Measurements from ENCODE around the gene CLIP2.
"Not testable (repeated sequence)": the region's sequence is repeated elsewhere in the genome, so short reads cannot be mapped to it uniquely, and the experiment has no call there.

CLIP2 gene

GRCh38 chr7:74297516-74298233, 8.5 kb downstream of the CLIP2 start:
- DNase-seq (ENCODE audit: low read depth) = no peak

- DNase-seq (ENCODE audit: low read depth) = no peak
These were observed 10.2 kb downstream of the CLIP2 start for GRCh38 chr7:74299401-74299800.

- DNase-seq (ENCODE audit: low read depth) = no peak
These were observed 11.7 kb downstream of the CLIP2 start for GRCh38 chr7:74300926-74301325.

GRCh38 chr7:74302745-74303221, 13.6 kb downstream of the CLIP2 start:
- DNase-seq (ENCODE audit: low read depth) = no peak

GRCh38 chr7:74304550-74304949, 15.3 kb downstream of the CLIP2 start:
- DNase-seq (ENCODE audit: low read depth) = no peak

DNA sequence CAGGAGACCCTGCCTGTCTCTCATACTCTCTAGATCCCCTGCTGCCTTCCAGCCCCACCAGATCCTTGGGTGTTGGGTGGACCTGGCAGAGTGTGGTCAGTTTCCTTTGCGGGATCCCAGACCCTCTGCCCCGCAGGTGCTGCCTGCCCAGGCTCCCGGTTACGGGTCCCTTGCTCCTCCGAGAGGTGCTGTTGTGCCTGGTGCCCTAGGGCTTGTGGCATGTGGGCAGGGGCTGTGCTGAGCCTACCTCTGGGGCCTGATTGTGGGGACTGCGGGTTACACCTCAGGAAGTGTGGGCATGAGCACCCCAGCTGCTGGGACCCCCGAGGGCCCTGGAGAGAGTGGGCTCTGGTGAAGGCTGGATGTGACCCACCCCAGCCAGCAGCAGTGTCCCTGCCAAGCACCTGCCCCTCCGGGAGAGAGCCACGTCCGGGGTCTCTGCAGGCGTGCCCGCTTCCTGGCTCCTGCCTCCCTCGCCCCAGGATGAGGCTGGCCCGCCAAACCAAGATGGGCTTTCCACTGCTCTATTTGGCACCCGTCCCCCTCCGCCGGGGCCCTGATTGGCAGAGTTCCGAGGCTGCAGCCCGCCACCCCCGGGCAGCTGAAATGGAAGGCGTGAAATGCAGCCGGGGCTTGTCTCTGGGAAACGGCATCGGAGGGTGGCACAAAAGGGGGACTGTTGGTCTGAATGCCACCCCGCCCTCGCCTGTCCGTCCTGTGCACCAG, 17.0 kb downstream of the CLIP2 start:
- no peak for DNase-seq (ENCODE audit: low read depth)

DNA sequence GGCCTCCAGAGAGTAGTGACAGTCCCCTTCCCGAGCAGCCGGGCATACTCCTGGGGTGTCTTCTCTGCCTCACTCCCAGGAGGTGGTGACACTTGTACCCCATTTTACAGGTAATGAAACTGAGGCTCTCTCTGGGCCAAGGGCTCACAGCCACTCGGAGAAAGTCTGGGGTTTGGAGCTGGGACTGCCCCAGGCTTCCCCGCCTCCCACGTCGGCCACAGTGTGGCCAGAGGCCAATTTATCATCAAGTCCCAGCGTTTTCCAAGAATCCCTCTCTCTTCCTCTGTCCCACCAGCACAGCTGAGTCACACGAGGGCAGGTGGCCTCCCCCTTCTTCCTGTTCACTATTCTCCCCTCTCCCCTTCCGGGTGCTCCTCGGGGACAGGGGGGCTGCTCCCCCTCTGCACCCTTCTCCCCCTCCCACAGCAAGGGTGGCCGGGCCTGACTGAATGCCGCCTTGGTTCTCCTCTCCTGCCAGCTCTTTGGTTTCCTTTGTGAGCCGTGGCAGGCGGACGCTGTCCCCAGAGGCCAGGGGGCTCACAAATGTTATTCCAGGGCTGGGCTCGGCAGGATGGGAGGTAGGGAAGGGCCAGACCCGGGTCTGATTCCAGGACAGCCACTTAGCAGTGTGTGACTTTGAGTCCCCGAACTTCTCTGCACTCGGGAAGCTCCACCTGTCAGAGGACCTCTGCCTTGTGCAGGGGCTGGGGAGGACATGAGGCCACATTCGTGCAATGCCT, 17.7 kb downstream of the CLIP2 start:
- no peak for DNase-seq (ENCODE audit: low read depth)

GRCh38 chr7:74307738-74308505, 18.7 kb downstream of the CLIP2 start:
- no peak for DNase-seq (ENCODE audit: low read depth)

GRCh38 chr7:74309181-74309580, 20.0 kb downstream of the CLIP2 start:
- DNase-seq (ENCODE audit: low read depth) = no peak

DNA sequence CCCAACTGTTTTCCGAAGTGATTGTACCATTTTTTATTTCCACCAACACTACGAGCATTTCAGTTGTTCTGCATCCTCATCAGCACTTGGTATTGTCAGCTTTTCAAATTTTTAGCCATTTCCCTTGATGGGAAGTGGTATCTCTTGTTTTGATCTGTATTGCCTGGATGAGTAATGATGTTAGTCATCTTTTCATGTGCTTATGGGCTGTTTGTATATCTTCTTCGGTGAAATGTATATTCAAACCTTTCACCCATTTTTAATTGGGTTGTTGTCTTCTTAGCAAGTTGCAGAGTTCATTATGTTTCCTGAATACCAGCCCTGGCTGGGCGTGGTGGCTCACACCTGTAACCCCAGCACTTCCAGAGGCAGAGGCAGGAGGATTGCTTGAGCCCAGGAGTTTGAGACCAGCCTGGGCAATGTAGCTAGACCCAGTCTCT, 22.1 kb downstream of the CLIP2 start:
- no peak for DNase-seq (ENCODE audit: low read depth)

GRCh38 chr7:74312418-74313028, 23.3 kb downstream of the CLIP2 start:
- no peak for DNase-seq (ENCODE audit: low read depth)

DNA sequence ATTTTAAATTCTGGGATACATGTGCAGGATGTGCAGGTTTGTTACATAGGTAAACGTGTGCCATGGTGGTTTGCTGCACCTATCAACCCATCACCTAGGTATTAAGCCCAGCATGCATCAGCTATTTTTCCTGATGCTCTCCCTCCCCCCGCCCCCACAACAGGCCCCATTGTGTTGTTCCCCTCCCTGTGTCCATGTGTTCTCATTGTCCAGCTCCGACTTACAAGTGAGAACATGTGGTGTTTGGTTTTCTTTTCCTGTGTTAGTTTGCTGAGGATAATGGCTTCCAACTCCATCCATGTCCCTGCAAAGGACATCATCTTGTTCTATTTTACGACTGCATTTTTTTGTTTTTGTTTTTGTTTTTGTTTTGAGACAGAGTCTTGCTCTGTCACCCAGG, 26.7 kb downstream of the CLIP2 start:
- not testable (repeated sequence) for DNase-seq (ENCODE audit: low read depth)

- no peak for DNase-seq (ENCODE audit: low read depth)
These were observed 28.1 kb downstream of the CLIP2 start for GRCh38 chr7:74317146-74317782.

DNA sequence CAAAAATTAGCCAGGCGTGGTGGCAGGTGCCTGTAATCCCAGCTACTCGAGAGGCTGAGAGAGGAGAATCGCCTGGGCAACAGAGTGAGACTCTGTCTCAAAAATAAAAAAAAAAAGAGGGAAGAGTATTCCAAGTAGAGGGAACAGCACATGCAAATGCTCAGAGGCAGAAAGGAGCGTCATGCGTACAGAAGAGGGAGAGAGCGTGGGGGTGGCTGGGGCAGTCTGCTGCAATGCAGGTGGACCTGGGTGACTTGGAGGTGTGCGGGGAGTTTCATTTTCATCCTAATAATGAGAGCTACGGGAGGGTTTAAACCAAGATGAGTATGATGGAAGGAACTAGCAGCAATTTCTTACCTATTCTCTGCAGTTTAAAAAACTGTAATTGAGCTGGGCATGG, 28.8 kb downstream of the CLIP2 start:
- no peak for DNase-seq (ENCODE audit: low read depth)

DNA sequence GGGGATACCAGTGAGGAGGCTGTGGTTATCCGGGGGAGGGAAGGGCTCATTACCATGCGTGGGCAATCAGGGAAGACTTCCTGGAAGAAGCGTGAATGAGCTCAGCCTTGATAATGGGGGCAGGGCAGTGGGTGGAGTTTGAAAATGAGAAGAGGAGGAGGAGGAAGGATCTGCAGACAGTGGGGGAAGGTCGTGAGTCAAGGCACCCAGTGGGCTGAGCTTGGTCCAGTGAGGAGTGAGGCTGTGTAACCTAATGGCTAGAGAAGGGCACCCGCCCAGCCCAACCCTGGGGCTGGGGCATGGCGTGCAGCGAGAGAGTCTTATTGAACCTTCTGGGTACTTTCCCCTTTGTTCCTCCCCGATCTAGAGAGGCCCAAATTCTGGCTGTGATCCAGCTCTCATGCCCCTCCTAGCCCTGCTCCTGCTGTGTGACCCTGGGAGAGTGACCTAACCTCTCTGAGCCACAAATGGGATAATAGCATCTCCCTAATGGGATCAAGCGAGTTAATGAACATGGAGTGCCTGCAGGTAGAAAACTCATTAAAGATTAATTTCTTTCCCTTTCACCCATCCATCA, 31.5 kb downstream of the CLIP2 start:
- DNase-seq (ENCODE audit: low read depth) = no peak

GRCh38 chr7:74322892-74323291, 33.7 kb downstream of the CLIP2 start:
- DNase-seq (ENCODE audit: low read depth) = not testable (repeated sequence)

GRCh38 chr7:74324531-74325209, 35.5 kb downstream of the CLIP2 start:
- no peak for DNase-seq (ENCODE audit: low read depth)

GRCh38 chr7:74325210-74325565, 36.0 kb downstream of the CLIP2 start:
- DNase-seq (ENCODE audit: low read depth) = no peak

- DNase-seq (ENCODE audit: low read depth) = no peak
These were observed 40.0 kb downstream of the CLIP2 start for GRCh38 chr7:74329225-74329624.

All from activated T-helper 1 cell treated with Interleukin-2 at 50 U/mL for 16 hours (primary cell).